SK-N-MC (cell line): ENCODE measurements around the gene SLC41A3.

ENCODE experiments used
- DNase-seq: peaks from one replicate; pipeline ENCODE4 v3.0.0-alpha.2; 2011; ENCODE audit warnings: low read depth, low spot score
- H3K27ac ChIP-seq: fragments of 200-600 bp; sonication (generic); 2 replicates; pipeline ENCODE4 v1.5.1; 2016; ENCODE audit warnings: mixed run types
- H3K36me3 ChIP-seq: fragments of 200-600 bp; sonication (generic); 2 replicates; pipeline ENCODE4 v1.6.1; 2017; ENCODE audit warnings: antibody characterized with exemption, low read length, mixed read lengths; ENCODE audit not compliant: insufficient read depth
- H3K4me3 ChIP-seq: fragments of 200-600 bp; sonication (generic); 2 replicates; pipeline ENCODE4 v1.5.1; 2016
- H3K9ac ChIP-seq: fragments of 200-600 bp; sonication (generic); 2 replicates; pipeline ENCODE4 v1.8.0; 2017; ENCODE audit warnings: mixed run types, mixed read lengths; ENCODE audit not compliant: insufficient read length
- H3K9me3 ChIP-seq: fragments of 200-600 bp; sonication (generic); 2 replicates; pipeline ENCODE4 v1.6.1; 2017; ENCODE audit warnings: low read depth, mild to moderate bottlenecking, antibody characterized with exemption, low read length, moderate library complexity, mixed read lengths
- EZH2 ChIP-seq: fragments of 200-600 bp; sonication (generic); IDR thresholded peaks from one replicate; pipeline ENCODE4 v1.6.1; 2017; ENCODE audit warnings: antibody characterized with exemption
- FOXP2 ChIP-seq: optimal IDR thresholded peaks from 2 replicates; pipeline ENCODE3; 2011; ENCODE audit warnings: mild to moderate bottlenecking, moderate library complexity; ENCODE audit not compliant: insufficient read depth; ENCODE audit errors: extremely low read length, control extremely low read depth
- POLR2AphosphoS5 ChIP-seq: IDR thresholded peaks from 2 replicates; pipeline ENCODE4 v1.6.1; 2012; ENCODE audit warnings: mild to moderate bottlenecking, low read depth, low read length, borderline replicate concordance

The SLC41A3 gene

GRCh38 chr3:126026277-126026751, 57.6 kb downstream of the SLC41A3 start:
- H3K9me3 ChIP-seq: no peaks in the 10 kb centered on the region
- DNase-seq: no peak
- TF ChIP-seq EZH2: no peak
- TF ChIP-seq FOXP2: no peak
- TF ChIP-seq POLR2AphosphoS5: no peak
- H3K27ac ChIP-seq: no peak overlapping the region
- no peaks in the 10 kb centered on the region for H3K36me3 ChIP-seq
- H3K4me3 ChIP-seq: no peak overlapping the region
- H3K9ac ChIP-seq: no peak overlapping the region

- TF ChIP-seq FOXP2 (no peak), EZH2 (no peak), POLR2AphosphoS5 (no peak)
- no peaks in the 10 kb centered on the region for H3K36me3 ChIP-seq
- no peak for DNase-seq
- no peak overlapping the region for H3K9ac ChIP-seq
- no peaks in the 10 kb centered on the region for H3K9me3 ChIP-seq
- H3K4me3 ChIP-seq: no peak overlapping the region
- no peak overlapping the region for H3K27ac ChIP-seq
Measured at GRCh38 chr3:126025862-126026261, 58.1 kb downstream of the SLC41A3 start.

DNA sequence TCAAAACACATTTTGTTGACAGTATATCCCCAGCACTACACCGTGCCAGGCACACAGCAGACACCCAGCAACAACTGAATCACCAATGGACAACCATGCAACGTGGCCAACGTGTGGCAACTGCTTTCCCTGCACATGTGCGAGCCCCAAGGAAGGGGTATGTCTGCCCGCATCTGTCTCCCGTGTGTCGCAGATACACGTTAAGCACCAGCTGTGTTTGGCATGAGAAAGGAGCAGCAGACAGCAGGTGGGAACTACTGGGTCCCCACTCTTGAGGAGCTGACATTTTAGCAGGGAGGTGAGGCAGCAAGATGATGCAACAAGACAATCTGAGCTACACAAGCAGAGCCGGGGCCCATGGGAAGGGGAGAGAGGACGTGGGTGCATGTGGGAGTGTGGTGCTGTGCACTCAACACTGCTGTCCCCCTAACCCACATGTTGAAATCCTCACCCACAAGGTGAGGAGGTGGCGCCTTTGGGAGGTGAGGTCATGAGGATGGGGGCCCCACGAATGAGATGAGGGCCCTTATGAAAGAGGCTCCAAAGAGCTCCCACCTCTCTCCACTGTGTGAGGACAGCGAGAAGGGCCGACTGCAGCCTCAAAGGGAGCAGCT, 58.7 kb downstream of the SLC41A3 start:
- DNase-seq: no peak
- Histone ChIP-seq H3K9ac (no peak overlapping the region), H3K9me3 (no peaks in the 10 kb centered on the region), H3K36me3 (no peaks in the 10 kb centered on the region), H3K27ac (no peak overlapping the region), H3K4me3 (no peak overlapping the region)
- no peak for TF ChIP-seq FOXP2
- no peak for TF ChIP-seq POLR2AphosphoS5
- TF ChIP-seq EZH2: no peak

GRCh38 chr3:126024049-126024854, 59.7 kb downstream of the SLC41A3 start:
- TF ChIP-seq EZH2 (no peak), POLR2AphosphoS5 (no peak), FOXP2 (no peak)
- no peak overlapping the region for H3K27ac ChIP-seq
- no peak overlapping the region for H3K9ac ChIP-seq
- no peaks in the 10 kb centered on the region for H3K9me3 ChIP-seq
- DNase-seq: no peak
- H3K36me3 ChIP-seq: no peaks in the 10 kb centered on the region
- no peak overlapping the region for H3K4me3 ChIP-seq

DNA sequence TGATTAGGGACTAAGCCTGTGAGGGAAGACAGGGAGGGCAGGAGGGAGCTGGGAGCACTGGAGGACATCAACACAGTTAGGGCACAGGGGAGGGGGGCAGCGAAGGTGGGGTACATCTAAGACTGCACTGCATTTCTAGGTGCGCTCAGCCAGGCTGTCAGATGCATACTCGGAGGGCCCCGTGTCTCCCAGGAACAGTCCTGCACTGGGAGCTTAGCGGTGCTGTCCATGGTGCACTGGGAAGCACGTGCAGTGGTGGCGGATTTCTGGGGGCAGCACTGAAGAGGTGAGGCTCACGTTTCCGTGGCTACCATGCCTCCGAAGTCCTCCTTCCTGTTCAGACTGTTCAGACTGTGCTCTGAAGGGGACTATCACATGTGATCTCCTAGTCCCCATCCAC, 60.5 kb downstream of the SLC41A3 start:
- Histone ChIP-seq H3K27ac (no peak overlapping the region), H3K36me3 (no peaks in the 10 kb centered on the region), H3K9me3 (no peaks in the 10 kb centered on the region), H3K9ac (no peak overlapping the region), H3K4me3 (no peak overlapping the region)
- DNase-seq: no peak
- no peak for TF ChIP-seq FOXP2
- TF ChIP-seq EZH2: no peak
- no peak for TF ChIP-seq POLR2AphosphoS5

- TF ChIP-seq FOXP2: no peak
- TF ChIP-seq POLR2AphosphoS5: no peak
- TF ChIP-seq EZH2: no peak
- Histone ChIP-seq H3K9me3 (no peaks in the 10 kb centered on the region), H3K27ac (no peak overlapping the region), H3K4me3 (no peak overlapping the region), H3K36me3 (no peaks in the 10 kb centered on the region), H3K9ac (no peak overlapping the region)
- no peak for DNase-seq
Measured at GRCh38 chr3:126022741-126023359, 61.1 kb downstream of the SLC41A3 start.

DNA sequence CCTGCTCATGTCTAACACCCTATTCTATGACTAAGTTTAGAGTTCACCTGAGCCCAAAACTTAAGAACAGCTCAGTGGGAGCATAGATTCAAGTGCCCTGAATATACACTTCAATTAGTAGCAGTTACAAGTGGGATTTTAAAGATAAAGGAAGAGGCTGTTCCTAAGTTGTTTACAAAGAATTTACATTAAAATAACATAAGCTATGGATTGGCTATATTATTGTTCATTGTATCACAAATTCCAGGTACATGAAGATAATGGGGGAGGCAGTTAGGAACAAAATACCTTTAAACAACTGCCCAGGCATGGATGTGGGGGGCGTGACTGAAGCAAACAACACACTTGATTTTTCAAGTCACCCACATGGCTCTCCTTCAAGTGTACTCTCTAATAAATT, 62.2 kb downstream of the SLC41A3 start:
- H3K9ac ChIP-seq: no peak overlapping the region
- no peaks in the 10 kb centered on the region for H3K36me3 ChIP-seq
- no peaks in the 10 kb centered on the region for H3K9me3 ChIP-seq
- H3K4me3 ChIP-seq: no peak overlapping the region
- DNase-seq: no peak
- H3K27ac ChIP-seq: no peak overlapping the region
- no peak for TF ChIP-seq EZH2
- no peak for TF ChIP-seq FOXP2
- no peak for TF ChIP-seq POLR2AphosphoS5

DNA sequence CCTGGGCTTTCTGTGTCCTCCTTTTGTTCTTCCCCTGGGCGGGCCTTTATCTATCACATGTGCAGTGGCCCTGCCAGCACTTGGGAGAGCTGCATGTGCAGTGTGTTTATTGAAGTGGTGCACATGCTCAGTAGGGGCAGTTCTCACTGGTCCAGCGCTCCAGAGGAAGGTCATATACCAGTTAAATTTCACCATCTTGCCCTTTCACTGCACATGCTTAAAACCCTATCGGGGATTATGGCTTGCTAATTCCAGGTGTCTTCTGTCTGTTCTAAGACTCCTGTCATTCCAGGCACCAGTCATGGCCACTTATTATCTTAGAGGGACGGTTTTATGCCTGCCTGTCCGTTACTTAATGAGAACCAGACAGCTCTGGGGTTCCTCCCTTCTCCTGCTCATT, 62.7 kb downstream of the SLC41A3 start:
- no peaks in the 10 kb centered on the region for H3K36me3 ChIP-seq

More for the DNA sequence above, 62.7 kb downstream of the SLC41A3 start:
- no peak for DNase-seq
- no peak overlapping the region for H3K27ac ChIP-seq
- TF ChIP-seq POLR2AphosphoS5: no peak
- H3K9ac ChIP-seq: no peak overlapping the region
- no peaks in the 10 kb centered on the region for H3K9me3 ChIP-seq
- H3K4me3 ChIP-seq: no peak overlapping the region
